GM23338 (cell line): Measurements from ENCODE around the gene ERMN. TPM values are rescaled to one million over a fixed set of nuclear protein-coding genes. Genes with fewer than 3 reads are reported as not detected.

Experiments used
- ATAC-seq: fragments of 200-7000 bp; cut with Tn5 transposase; 3 replicates; pipeline ENCODE4 v1.9.1; 2020
- DNase-seq: peaks from one replicate; pipeline ENCODE4 v3.0.0-alpha.2; 2015; ENCODE audit warnings: low spot score
- H2AFZ ChIP-seq: fragments of 200-600 bp; sonication (generic); 2 replicates; pipeline ENCODE4 v1.8.0; 2016; ENCODE audit warnings: antibody characterized with exemption, mild to moderate bottlenecking, moderate library complexity
- H3F3A ChIP-seq: fragments of 200-600 bp; sonication (generic); replicated peaks from 2 replicates; pipeline ENCODE4 v1.8.0; 2017; ENCODE audit warnings: antibody characterized with exemption, mixed run types, low read depth
- H3K27ac ChIP-seq: fragments of 200-600 bp; sonication (generic); 2 replicates; pipeline ENCODE4 v1.6.1; 2016; ENCODE audit warnings: low read depth
- H3K27me3 ChIP-seq: fragments of 200-600 bp; sonication (generic); 2 replicates; pipeline ENCODE4 v1.8.0; 2016; ENCODE audit warnings: mild to moderate bottlenecking, mixed run types, moderate library complexity; ENCODE audit not compliant: insufficient read depth
- H3K36me3 ChIP-seq: fragments of 200-600 bp; sonication (generic); 2 replicates; pipeline ENCODE4 v1.8.0; 2016; ENCODE audit warnings: mild to moderate bottlenecking; ENCODE audit not compliant: insufficient read depth
- H3K4me1 ChIP-seq: fragments of 200-600 bp; sonication (generic); 2 replicates; pipeline ENCODE4 v1.8.0; 2016; ENCODE audit warnings: mild to moderate bottlenecking, moderate library complexity; ENCODE audit not compliant: insufficient read depth
- H3K4me2 ChIP-seq: fragments of 200-600 bp; sonication (generic); 2 replicates; pipeline ENCODE4 v1.7.1; 2017; ENCODE audit warnings: mixed run types
- H3K4me3 ChIP-seq: fragments of 200-600 bp; sonication (generic); 2 replicates; pipeline ENCODE4 v1.6.1; 2016; ENCODE audit warnings: mixed run types
- H3K79me2 ChIP-seq: fragments of 200-600 bp; sonication (generic); replicated peaks from 2 replicates; pipeline ENCODE4 v1.8.0; 2017; ENCODE audit warnings: mild to moderate bottlenecking; ENCODE audit not compliant: insufficient read depth
- H3K9me2 ChIP-seq: fragments of 200-600 bp; sonication (generic); 2 replicates; pipeline ENCODE4 v1.8.0; 2017; ENCODE audit not compliant: insufficient read depth
- H4K20me1 ChIP-seq: fragments of 200-600 bp; sonication (generic); replicated peaks from 2 replicates; pipeline ENCODE4 v1.8.0; 2017; ENCODE audit warnings: mild to moderate bottlenecking; ENCODE audit not compliant: insufficient read depth
- H3K27ac Mint-ChIP-seq: 2 replicates; pipeline ENCODE4 v1.8.0; 2020; ENCODE audit warnings: inconsistent platforms, mild to moderate bottlenecking, moderate library complexity, mixed read lengths
- H3K27me3 Mint-ChIP-seq: 3 replicates; pipeline ENCODE4 v1.8.0; 2022; ENCODE audit warnings: low read depth, mild to moderate bottlenecking, moderate library complexity, mixed read lengths, inconsistent platforms; ENCODE audit not compliant: insufficient read depth, poor library complexity
- H3K36me3 Mint-ChIP-seq: 3 replicates; pipeline ENCODE4 v1.8.0; 2021; ENCODE audit warnings: low read depth, mild to moderate bottlenecking, inconsistent platforms, moderate library complexity, mixed read lengths
- H3K4me1 Mint-ChIP-seq: 3 replicates; pipeline ENCODE4 v1.8.0; 2020; ENCODE audit warnings: mild to moderate bottlenecking, inconsistent platforms, mixed read lengths
- H3K4me3 Mint-ChIP-seq: 3 replicates; pipeline ENCODE4 v1.8.0; 2021; ENCODE audit warnings: moderate library complexity, mild to moderate bottlenecking, inconsistent platforms, mixed read lengths
- H3K9me3 Mint-ChIP-seq: 3 replicates; pipeline ENCODE4 v1.8.0; 2020; ENCODE audit warnings: moderate library complexity, mild to moderate bottlenecking, inconsistent platforms, mixed read lengths
- EZH2 ChIP-seq: fragments of 200-600 bp; sonication (generic); IDR thresholded peaks from one replicate; pipeline ENCODE4 v1.8.0; 2017; ENCODE audit warnings: antibody characterized with exemption, mild to moderate bottlenecking, low read depth; ENCODE audit not compliant: unreplicated experiment
- EZH2phosphoT487 ChIP-seq: fragments of 200-600 bp; sonication (generic); IDR thresholded peaks from one replicate; pipeline ENCODE4 v1.8.1; 2018; ENCODE audit warnings: antibody characterized with exemption; ENCODE audit not compliant: unreplicated experiment
- REST ChIP-seq: IDR thresholded peaks from one replicate; pipeline ENCODE4 v1.6.1; 2018; ENCODE audit warnings: antibody characterized with exemption; ENCODE audit not compliant: unreplicated experiment
- ZNF331 ChIP-seq: fragments of 250-450 bp; sonication (Bioruptor Pico); IDR thresholded peaks from 2 replicates; pipeline ENCODE4 v1.5.0; 2020; ENCODE audit warnings: low read depth, mild to moderate bottlenecking, moderate library complexity
- ZNF462 ChIP-seq: fragments of 250-450 bp; sonication (Bioruptor Pico); IDR thresholded peaks from 2 replicates; pipeline ENCODE4 v1.5.0; 2020; ENCODE audit warnings: mild to moderate bottlenecking, moderate library complexity
- polyA plus RNA-seq: library from polyadenylated mRNA; unstranded; fragments of >200 nt; fragmentation: Nextera tagmentation; extraction: Ambion mirVana; gene quantifications from 2 replicates; pipeline ENCODE4 v1.2.1, GENCODE V29; 2016
- total RNA-seq: library from RNA; depleted of rRNA; stranded (reverse); fragments of >200 nt; shearing (Covaris generic); gene quantifications from 2 replicates; pipeline ENCODE4 v1.2.3, GENCODE V29; 2014
- TF ChIP-seq, protein P1 (sequence below), 2 experiments: fragments of 200-600 bp in 1 of 2; sonication (generic) in 1 of 2; conservative IDR thresholded peaks; 2 replicates each; pipeline versions ENCODE4 v1.5.1 to v1.6.1; 2016 to 2017; ENCODE audit warnings: antibody characterized with exemption in 2 of 2, low read depth in 2 of 2, mild to moderate bottlenecking in 2 of 2, moderate library complexity in 1 of 2

ERMN gene
- total and polyA plus RNA-seq, 2 experiments from 2014 or later = 0.35 to 0.44 TPM

DNA sequence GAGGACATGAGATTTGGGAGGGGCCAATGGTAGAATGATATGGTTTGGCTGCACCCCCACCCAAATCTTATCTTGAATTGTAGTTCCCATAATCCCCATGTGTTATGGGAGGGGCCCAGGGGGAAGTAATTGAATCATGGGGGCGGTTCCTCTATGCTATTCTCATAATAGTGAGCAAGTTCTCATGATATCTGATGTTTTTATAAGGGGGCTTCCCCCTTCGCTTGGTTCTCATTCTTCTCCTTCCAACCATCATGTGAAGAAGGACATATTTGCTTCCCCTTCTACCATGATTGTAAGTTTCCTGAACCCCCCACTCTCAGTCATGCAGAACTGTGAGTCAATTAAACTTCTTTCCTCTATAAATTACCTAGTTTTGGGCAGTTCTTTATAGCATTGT lies 37.0 kb upstream of the ERMN start (continued):
- TF ChIP-seq ZNF462 (no peak), EZH2phosphoT487 (no peak), ZNF331 (no peak), REST (no peak)

GRCh38 chr2:157361526-157361925 lies 35.9 kb upstream of the ERMN start:
- H3K4me1 ChIP-seq = no peaks in the 10 kb centered on the region
- H3K9me2 ChIP-seq = 0 out of 2 replicates have a peak, but pooled peaks cover 2% of the 10 kb centered on the region
- no peaks in the 10 kb centered on the region for H4K20me1 ChIP-seq
- H3K79me2 ChIP-seq = no peaks in the 10 kb centered on the region
- H3K27me3 Mint-ChIP-seq = peaks cover 5% of the 10 kb centered on the region
- H3K27me3 ChIP-seq = no peaks in the 10 kb centered on the region
- H3K36me3 ChIP-seq = no peaks in the 10 kb centered on the region
- no peaks in the 10 kb centered on the region for H3K4me1 Mint-ChIP-seq
- no peak overlapping the region for H3K4me3 ChIP-seq
- H3F3A ChIP-seq = no peaks in the 10 kb centered on the region
- no peak for DNase-seq
- ATAC-seq = no peak
- H3K4me2 ChIP-seq = no peak overlapping the region
- H3K4me3 Mint-ChIP-seq = no peak overlapping the region
- H3K27ac Mint-ChIP-seq = no peak overlapping the region
- peaks cover 19% of the 10 kb centered on the region for H3K36me3 Mint-ChIP-seq
- no peak overlapping the region for H3K27ac ChIP-seq
- peaks cover 28% of the 10 kb centered on the region for H3K9me3 Mint-ChIP-seq
- H2AFZ ChIP-seq = no peak overlapping the region
- TF ChIP-seq, protein P1, sequence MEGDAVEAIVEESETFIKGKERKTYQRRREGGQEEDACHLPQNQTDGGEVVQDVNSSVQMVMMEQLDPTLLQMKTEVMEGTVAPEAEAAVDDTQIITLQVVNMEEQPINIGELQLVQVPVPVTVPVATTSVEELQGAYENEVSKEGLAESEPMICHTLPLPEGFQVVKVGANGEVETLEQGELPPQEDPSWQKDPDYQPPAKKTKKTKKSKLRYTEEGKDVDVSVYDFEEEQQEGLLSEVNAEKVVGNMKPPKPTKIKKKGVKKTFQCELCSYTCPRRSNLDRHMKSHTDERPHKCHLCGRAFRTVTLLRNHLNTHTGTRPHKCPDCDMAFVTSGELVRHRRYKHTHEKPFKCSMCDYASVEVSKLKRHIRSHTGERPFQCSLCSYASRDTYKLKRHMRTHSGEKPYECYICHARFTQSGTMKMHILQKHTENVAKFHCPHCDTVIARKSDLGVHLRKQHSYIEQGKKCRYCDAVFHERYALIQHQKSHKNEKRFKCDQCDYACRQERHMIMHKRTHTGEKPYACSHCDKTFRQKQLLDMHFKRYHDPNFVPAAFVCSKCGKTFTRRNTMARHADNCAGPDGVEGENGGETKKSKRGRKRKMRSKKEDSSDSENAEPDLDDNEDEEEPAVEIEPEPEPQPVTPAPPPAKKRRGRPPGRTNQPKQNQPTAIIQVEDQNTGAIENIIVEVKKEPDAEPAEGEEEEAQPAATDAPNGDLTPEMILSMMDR (conservative IDR thresholded peaks at IDR 0.05; ENCODE audit: low read depth in 2 of 2) = no peak
- no peak for TF ChIP-seq EZH2
